ENCODE data around the gene HNRNPC.

DNA sequence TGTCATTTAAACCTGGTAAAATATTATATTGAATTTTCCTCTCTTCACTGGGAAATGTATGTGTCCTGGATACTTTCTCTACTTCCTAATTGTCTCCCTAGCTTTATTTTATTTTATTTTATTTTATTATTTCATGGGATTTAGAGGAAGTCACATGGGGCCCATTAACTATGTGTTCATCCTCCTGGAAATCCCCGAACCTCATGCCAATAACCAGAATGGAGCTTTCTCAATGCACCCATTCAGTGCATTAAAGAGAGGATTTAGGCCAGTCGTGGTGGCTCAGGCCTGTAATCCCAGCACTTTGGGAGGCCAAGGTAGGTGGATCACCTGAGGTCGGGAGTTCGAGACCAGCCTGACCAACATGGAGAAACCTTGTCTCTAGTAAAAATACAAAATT lies 9.4 kb upstream of the HNRNPC start:
- TF ChIP-seq EZH2 (IDR thresholded peaks at IDR 0.05; ENCODE audit: borderline replicate concordance, insufficient read depth, low read length, poor library complexity, severe bottlenecking) (no peak), POLR2AphosphoS5 (IDR thresholded peaks at IDR 0.05) (no peak), REST (IDR thresholded peaks at IDR 0.05; ENCODE audit: borderline replicate concordance) (no peak)
- TF ChIP-seq, protein P1, sequence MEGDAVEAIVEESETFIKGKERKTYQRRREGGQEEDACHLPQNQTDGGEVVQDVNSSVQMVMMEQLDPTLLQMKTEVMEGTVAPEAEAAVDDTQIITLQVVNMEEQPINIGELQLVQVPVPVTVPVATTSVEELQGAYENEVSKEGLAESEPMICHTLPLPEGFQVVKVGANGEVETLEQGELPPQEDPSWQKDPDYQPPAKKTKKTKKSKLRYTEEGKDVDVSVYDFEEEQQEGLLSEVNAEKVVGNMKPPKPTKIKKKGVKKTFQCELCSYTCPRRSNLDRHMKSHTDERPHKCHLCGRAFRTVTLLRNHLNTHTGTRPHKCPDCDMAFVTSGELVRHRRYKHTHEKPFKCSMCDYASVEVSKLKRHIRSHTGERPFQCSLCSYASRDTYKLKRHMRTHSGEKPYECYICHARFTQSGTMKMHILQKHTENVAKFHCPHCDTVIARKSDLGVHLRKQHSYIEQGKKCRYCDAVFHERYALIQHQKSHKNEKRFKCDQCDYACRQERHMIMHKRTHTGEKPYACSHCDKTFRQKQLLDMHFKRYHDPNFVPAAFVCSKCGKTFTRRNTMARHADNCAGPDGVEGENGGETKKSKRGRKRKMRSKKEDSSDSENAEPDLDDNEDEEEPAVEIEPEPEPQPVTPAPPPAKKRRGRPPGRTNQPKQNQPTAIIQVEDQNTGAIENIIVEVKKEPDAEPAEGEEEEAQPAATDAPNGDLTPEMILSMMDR (IDR thresholded peaks at IDR 0.05; ENCODE audit: poor library complexity, severe bottlenecking): no peak

Measured in neural cell (in vitro differentiated cells).